SK-N-MC (cell line): Measurements from ENCODE around the gene S100A12.

ENCODE experiments used
- EZH2 ChIP-seq: fragments of 200-600 bp; sonication (generic); IDR thresholded peaks from one replicate; pipeline ENCODE4 v1.6.1; 2017; ENCODE audit warnings: antibody characterized with exemption
- FOXP2 ChIP-seq: optimal IDR thresholded peaks from 2 replicates; pipeline ENCODE3; 2011; ENCODE audit warnings: mild to moderate bottlenecking, moderate library complexity; ENCODE audit not compliant: insufficient read depth; ENCODE audit errors: extremely low read length, control extremely low read depth
- POLR2AphosphoS5 ChIP-seq: IDR thresholded peaks from 2 replicates; pipeline ENCODE4 v1.6.1; 2012; ENCODE audit warnings: mild to moderate bottlenecking, low read depth, low read length, borderline replicate concordance

- TF ChIP-seq POLR2AphosphoS5 = no peak
- TF ChIP-seq EZH2 = no peak
- TF ChIP-seq FOXP2 = no peak
Measured at GRCh38 chr1:153339802-153340201, 35.6 kb downstream of the S100A12 start.
